ENCODE measurements around the gene ZNF580. TPM values are rescaled to one million over a fixed set of nuclear protein-coding genes. Genes with fewer than 3 reads are reported as not detected.

Gene ZNF580
- total and polyA plus RNA-seq, 9 of the 15 experiments (the other 6 are each of a cell fraction or from before 2014, with no cell fraction given) = 2.3 to 47.4 (median 6.0) TPM

- FAIRE-seq (no peak), DNase-seq (ENCODE audit: extremely low read depth in 1 of 4, low spot score in 3 of 4) (no peak), ATAC-seq (no peak)
- CTCF ChIA-PET (ENCODE audit: low intra/inter-chr PET ratio) = no interaction called here
- H3K79me2 ChIP-seq (ENCODE audit: control insufficient read depth, insufficient read depth, low read length) = peaks cover 4% of the 10 kb centered on the region; the same call in 1 of the 3 replicates
- H2AFZ ChIP-seq (ENCODE audit: low read depth, low read length) = no peak overlapping the region
- H3K4me1 ChIP-seq (replicated peaks in 1 of 2; ENCODE audit: control insufficient read depth in 2 of 2, insufficient read depth in 2 of 2, low read length in 2 of 2) = peaks cover 12 to 25% of the 10 kb centered on the region in 2 experiments; a peak in 4 of 5 replicates
- no peak overlapping the region for H3K4me2 ChIP-seq (ENCODE audit: insufficient read depth, low read length)
- WGBS (ENCODE audit: insufficient coverage, low coverage, missing lambda C conversion rate) = 86% methylated on average over 4 of the region's 4 CpGs
- no peaks in the 10 kb centered on the region for H3K27me3 ChIP-seq (ENCODE audit: control insufficient read depth in 2 of 2, insufficient read depth in 2 of 2, low read length in 2 of 2)
- H4K20me1 ChIP-seq (replicated peaks; ENCODE audit: control insufficient read depth, insufficient read depth, low read length) = no peaks in the 10 kb centered on the region
- peaks cover 39% of the 10 kb centered on the region; the same call in 2 of the 3 replicates for H3K36me3 ChIP-seq (ENCODE audit: control insufficient read depth, insufficient read depth, low read length)
- H3K9me3 ChIP-seq (replicated peaks; ENCODE audit: control insufficient read depth, insufficient read depth, low read depth, low read length) = peaks cover 3% of the 10 kb centered on the region; the same call in 1 of the 2 replicates
- POLR2A ChIA-PET = interaction anchor here (0.6 kb wide), 1 partner anchor 22 kb away, joined by 4 read pairs; no protein-coding TSS in a partner anchor
- H3K27ac ChIP-seq (ENCODE audit: extremely low read depth, low read depth, low read length) = no peak overlapping the region
- no TSS peak for BruUV-seq (replicated peaks)
- no peak overlapping the region for H3K4me3 ChIP-seq
- H3K9me1 ChIP-seq (ENCODE audit: control insufficient read depth, insufficient read depth, low read length) = no peaks in the 10 kb centered on the region
- in situ Hi-C loops (cut with MboI) (no loop called here), intact Hi-C loops (cut with micrococcal nuclease) (no loop called here)
- no peak overlapping the region for H3K9ac ChIP-seq (ENCODE audit: insufficient read depth in 1 of 2, low read depth in 2 of 2, low read length in 2 of 2)
- TF ChIP-seq ZNF830 (CRISPR knock-in tag; IDR thresholded peaks at IDR 0.05) (no peak), ZBTB17 (CRISPR knock-in tag; IDR thresholded peaks at IDR 0.05) (peak; percentile 94), HLTF (IDR thresholded peaks at IDR 0.05) (no peak), ELF1 (tag; IDR thresholded peaks at IDR 0.05) (no peak), TEAD2 (tag; IDR thresholded peaks at IDR 0.05) (no peak), ZNF699 (CRISPR knock-in tag; IDR thresholded peaks at IDR 0.05; ENCODE audit: insufficient replicate concordance) (no peak), XRCC3 (IDR thresholded peaks at IDR 0.05) (no peak), MEF2A (IDR thresholded peaks at IDR 0.05; ENCODE audit: control insufficient read depth, low read depth, low read length) (no peak), TFAM (CRISPR knock-in tag; conservative IDR thresholded peaks at IDR 0.05) (no peak), REST (IDR thresholded peaks at IDR 0.05; ENCODE audit: borderline replicate concordance) (peak; percentile 8; the same call in 1 of the 2 replicates), REST (CRISPR knock-in tag; IDR thresholded peaks at IDR 0.05; ENCODE audit: low read depth) (no peak), ZNF143 (CRISPR knock-in tag; IDR thresholded peaks at IDR 0.05) (no peak)
Measured at GRCh38 chr19:55594996-55595545, 45.7 kb upstream of the ZNF580 start.
